Pancreas (tissue), 10 donors: ENCODE measurements around the gene RAD23A. TPM values are rescaled to one million over a fixed set of nuclear protein-coding genes. Genes with fewer than 3 reads are reported as not detected.

Experiments used
- ATAC-seq, 4 donors: fragments of 200-7000 bp; cut with Tn5 transposase; one replicate each; pipeline versions ENCODE4 v1.8.0 to v1.9.1; 2020; ENCODE audit warnings: mild to moderate bottlenecking in 4 of 4, moderate library complexity in 4 of 4
- DNase-seq, 6 donors: peaks; one replicate each; pipeline ENCODE4 v3.0.0-alpha.2; 2020
- FAIRE-seq: peaks from 2 replicates; lab custom pipeline; 2012; peaks lifted over from hg19 to GRCh38; lab: Jason Lieb, UNC
- H3K27ac ChIP-seq, 4 donors: fragments of 200-600 bp; sonication (generic); 1 replicate in 3 of 4; 2 replicates in 1 of 4; pipeline versions ENCODE4 v1.5.0 to v1.8.0; 2020
- H3K27me3 ChIP-seq, 4 donors: fragments of 200-600 bp; one replicate each; pipeline ENCODE4 v1.8.0; 2021
- H3K36me3 ChIP-seq, 3 donors: fragments of 200-600 bp; sonication (generic) in 1 of 3; one replicate each; pipeline versions ENCODE4 v1.5.0 to v1.8.0; 2020 to 2021
- H3K4me1 ChIP-seq, 3 donors: fragments of 200-600 bp; one replicate each; pipeline ENCODE4 v1.8.0; 2021
- H3K4me3 ChIP-seq, 4 donors: fragments of 200-600 bp; sonication (generic) in 2 of 4; one replicate each; pipeline versions ENCODE4 v1.5.0 to v1.8.0; 2020 to 2021
- H3K9me3 ChIP-seq, 4 donors: fragments of 200-600 bp; one replicate each; pipeline ENCODE4 v1.8.0; 2021
- WGBS, 2 donors: extraction: QIAGEN DNeasy Blood & Tissue Kit; methylation state at CpG; one replicate each; pipeline ENCODE4 v1.1.7; 2013; 5-methylcytosine and 5-hydroxymethylcytosine counted together
- intact Hi-C, 3 donors: fragments of 100-400 bp; cut with DNase I; formaldehyde crosslinking; loops; one replicate each; pipeline versions ENCODE4 v1.11.1 to v1.14.2; 2022
- polyA plus RNA-seq, 2 donors: library from polyadenylated mRNA; stranded (reverse); fragments of 200-250 nt; gene quantifications; one replicate each; pipeline ENCODE4 v1.2.3, GENCODE V29; 2013
- total RNA-seq, 6 donors: library from RNA; stranded (reverse); fragmentation: NEBNext Ultra II Directional in 4 of 6; extraction: Animal tissue kit (Norgen Biotek cat#: 25700) in 4 of 6; gene quantifications; one replicate each; pipeline versions ENCODE4 v1.2.1 to v1.2.4, GENCODE V29; 2021 to 2023
- TF ChIP-seq, protein P1 (sequence below), 4 donors: fragments of 200-600 bp; sonication (generic) in 3 of 4; IDR thresholded peaks; one replicate each; pipeline versions ENCODE4 v1.5.0 to v1.8.0; 2021; ENCODE audit warnings: antibody characterized with exemption in 4 of 4
- donor health status: healthy with polysubstance abuse.
- donor health status: DM: no; HTN: no; CAD: no; lungs with moderate emphysema.
- donor health status: DM: no; HTN: no; CAD: no.
- donor health status: control.
- donor health status: control.
- donor health status: Bipolar disorder and iron deficiency.
- donor health status: DM: yes; HTN: yes; CAD: no.
- donor health status: DM: no; HTN: no; CAD: no.
- donor health status: DM: no; HTN: no; CAD: no.
- donor health status: DM: yes; HTN: yes; CAD: no.

RAD23A gene
- total and polyA plus RNA-seq, 8 donors, result 35.0 to 99.1 (median 46.8) TPM

DNA sequence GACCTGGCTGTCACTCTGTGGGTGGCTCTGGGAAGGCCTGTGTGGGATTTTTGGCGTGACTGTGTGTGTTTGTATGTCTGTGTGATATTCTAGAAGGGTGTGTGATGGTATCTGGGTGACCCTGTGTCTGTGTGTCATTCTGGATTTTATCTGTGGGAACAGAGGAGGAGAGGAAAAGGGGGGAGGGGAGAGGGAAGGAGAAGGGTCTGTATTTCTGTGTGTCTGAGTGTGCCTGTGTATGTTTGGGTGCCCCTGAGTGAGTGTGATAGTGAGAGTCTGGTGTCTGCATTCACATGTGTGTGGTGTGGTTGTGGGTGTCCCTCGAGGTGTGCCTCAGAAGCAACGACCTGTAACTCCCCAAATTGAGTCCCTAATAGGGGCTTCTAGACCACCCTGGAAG lies 41.5 kb downstream of the RAD23A start:
- Histone ChIP-seq H3K36me3 (no peaks in the 10 kb centered on the region), H3K4me3 (no peak overlapping the region), H3K27me3 (no peaks in the 10 kb centered on the region), H3K9me3 (no peaks in the 10 kb centered on the region), H3K27ac (no peak overlapping the region), H3K4me1 (peaks cover 0 to 3% (median 0%) of the 10 kb centered on the region in 3 donors)
- FAIRE-seq (no peak), DNase-seq (no peak), ATAC-seq (no peak)
- TF ChIP-seq, protein P1, sequence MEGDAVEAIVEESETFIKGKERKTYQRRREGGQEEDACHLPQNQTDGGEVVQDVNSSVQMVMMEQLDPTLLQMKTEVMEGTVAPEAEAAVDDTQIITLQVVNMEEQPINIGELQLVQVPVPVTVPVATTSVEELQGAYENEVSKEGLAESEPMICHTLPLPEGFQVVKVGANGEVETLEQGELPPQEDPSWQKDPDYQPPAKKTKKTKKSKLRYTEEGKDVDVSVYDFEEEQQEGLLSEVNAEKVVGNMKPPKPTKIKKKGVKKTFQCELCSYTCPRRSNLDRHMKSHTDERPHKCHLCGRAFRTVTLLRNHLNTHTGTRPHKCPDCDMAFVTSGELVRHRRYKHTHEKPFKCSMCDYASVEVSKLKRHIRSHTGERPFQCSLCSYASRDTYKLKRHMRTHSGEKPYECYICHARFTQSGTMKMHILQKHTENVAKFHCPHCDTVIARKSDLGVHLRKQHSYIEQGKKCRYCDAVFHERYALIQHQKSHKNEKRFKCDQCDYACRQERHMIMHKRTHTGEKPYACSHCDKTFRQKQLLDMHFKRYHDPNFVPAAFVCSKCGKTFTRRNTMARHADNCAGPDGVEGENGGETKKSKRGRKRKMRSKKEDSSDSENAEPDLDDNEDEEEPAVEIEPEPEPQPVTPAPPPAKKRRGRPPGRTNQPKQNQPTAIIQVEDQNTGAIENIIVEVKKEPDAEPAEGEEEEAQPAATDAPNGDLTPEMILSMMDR (IDR thresholded peaks at IDR 0.05), result no peak
- 67 to 75% methylated on average over 3 of the region's 3 CpGs for WGBS, 2 donors
- intact Hi-C loops, result loop anchor here in 2 of 3 donors (5.0 to 10.0 kb wide), 2 partner anchors 45 to 78 kb away; no protein-coding TSS in a partner anchor

GRCh38 chr19:12987781-12988180 lies 42.1 kb downstream of the RAD23A start:
- no peaks in the 10 kb centered on the region for H3K9me3 ChIP-seq
- 69 to 72% methylated on average over 8 to 10 of the region's 10 CpGs for WGBS, 2 donors
- no peak overlapping the region for H3K27ac ChIP-seq
- H3K27me3 ChIP-seq, result no peaks in the 10 kb centered on the region
- peaks cover 0 to 3% (median 0%) of the 10 kb centered on the region in 3 donors for H3K4me1 ChIP-seq
- ATAC-seq (no peak), FAIRE-seq (no peak), DNase-seq (no peak)
- TF ChIP-seq, protein P1 (IDR thresholded peaks at IDR 0.05), result no peak
- H3K4me3 ChIP-seq, result no peak overlapping the region
- intact Hi-C loops, result loop anchor here in 2 of 3 donors (5.0 to 10.0 kb wide), 2 partner anchors 45 to 77 kb away; no protein-coding TSS in a partner anchor
- no peaks in the 10 kb centered on the region for H3K36me3 ChIP-seq

GRCh38 chr19:12990431-12990830 lies 44.8 kb downstream of the RAD23A start:
- no peak for FAIRE-seq
- intact Hi-C loops, result no loop called here

GRCh38 chr19:12990853-12991252 lies 45.2 kb downstream of the RAD23A start:
- DNase-seq, result no peak
- Histone ChIP-seq H3K4me1 (no peaks in the 10 kb centered on the region), H3K27me3 (no peaks in the 10 kb centered on the region), H3K36me3 (no peaks in the 10 kb centered on the region), H3K9me3 (no peaks in the 10 kb centered on the region), H3K4me3 (no peak overlapping the region), H3K27ac (no peak overlapping the region)
- intact Hi-C loops, result no loop called here
- WGBS, 2 donors, result 59 to 66% methylated on average over 3 of the region's 3 CpGs
- FAIRE-seq, result no peak
- TF ChIP-seq, protein P1 (IDR thresholded peaks at IDR 0.05), result no peak
- no peak for ATAC-seq

More at GRCh38 chr19:12990431-12990830, 44.8 kb downstream of the RAD23A start:
- no peaks in the 10 kb centered on the region for H3K4me1 ChIP-seq
- no peaks in the 10 kb centered on the region for H3K9me3 ChIP-seq
- H3K27ac ChIP-seq, result no peak overlapping the region
- WGBS, 2 donors, result 46 to 49% methylated on average over 17 to 21 of the region's 22 CpGs
- TF ChIP-seq, protein P1 (IDR thresholded peaks at IDR 0.05), result no peak
- DNase-seq (no peak), ATAC-seq (no peak)
- no peaks in the 10 kb centered on the region for H3K36me3 ChIP-seq
- no peak overlapping the region for H3K4me3 ChIP-seq
- no peaks in the 10 kb centered on the region for H3K27me3 ChIP-seq

DNA sequence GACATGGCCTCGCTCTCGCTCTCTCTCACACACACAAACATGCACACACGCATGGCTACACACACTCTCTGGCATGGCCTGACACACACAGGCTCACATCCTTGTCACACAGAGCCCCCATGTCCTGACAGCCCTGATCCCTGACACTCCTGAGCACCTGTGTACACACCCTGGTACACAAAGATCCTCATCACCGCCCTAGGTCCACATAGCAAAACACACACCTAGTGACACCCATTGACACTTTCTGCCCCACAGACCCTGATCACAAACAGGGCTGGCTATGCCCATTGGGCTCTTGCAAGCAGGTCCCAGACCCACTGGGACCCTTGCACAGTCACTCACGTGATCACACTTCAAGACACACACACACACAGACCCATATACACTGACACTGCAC lies 45.6 kb downstream of the RAD23A start:
- WGBS, 2 donors, result 89 to 94% methylated on average over 5 of the region's 5 CpGs
- FAIRE-seq (no peak), DNase-seq (no peak), ATAC-seq (no peak)
- H3K36me3 ChIP-seq, result no peaks in the 10 kb centered on the region
- no peak overlapping the region for H3K4me3 ChIP-seq
- no peaks in the 10 kb centered on the region for H3K9me3 ChIP-seq
- H3K27me3 ChIP-seq, result no peaks in the 10 kb centered on the region
- TF ChIP-seq, protein P1 (IDR thresholded peaks at IDR 0.05), result no peak
- no peak overlapping the region for H3K27ac ChIP-seq
- intact Hi-C loops, result no loop called here
- H3K4me1 ChIP-seq, result no peaks in the 10 kb centered on the region
